Karpas-422 (cell line): ENCODE results near the gene CLEC4G. TPM values are rescaled to one million over a fixed set of nuclear protein-coding genes. Genes with fewer than 3 reads are reported as not detected.
A peak's percentile ranks its signal among the peaks of the same experiment; 100 is the strongest.

ENCODE experiments used
- DNase-seq: peaks from one replicate; pipeline ENCODE4 v3.0.0-alpha.2; 2015
- H2AFZ ChIP-seq: fragments of 200-600 bp; sonication (generic); 2 replicates; pipeline ENCODE4 v1.6.1; 2014; ENCODE audit warnings: antibody characterized with exemption, low read length, mixed read lengths
- H3K27ac ChIP-seq: fragments of 200-600 bp; sonication (generic); 2 replicates; pipeline ENCODE4 v1.5.1; 2014; ENCODE audit warnings: mild to moderate bottlenecking, low read length, moderate library complexity
- H3K27me3 ChIP-seq: fragments of 200-600 bp; sonication (generic); 2 replicates; pipeline ENCODE4 v1.6.1; 2014; ENCODE audit warnings: low read length, mixed read lengths
- H3K36me3 ChIP-seq: fragments of 200-600 bp; sonication (generic); 2 replicates; pipeline ENCODE4 v1.6.1; 2014; ENCODE audit warnings: low read length, mixed read lengths; ENCODE audit not compliant: insufficient read depth
- H3K4me1 ChIP-seq: fragments of 200-600 bp; sonication (generic); 2 replicates; pipeline ENCODE4 v1.6.1; 2014; ENCODE audit warnings: mild to moderate bottlenecking, low read length, mixed read lengths
- H3K4me2 ChIP-seq: fragments of 200-600 bp; sonication (generic); 2 replicates; pipeline ENCODE4 v1.6.1; 2014; ENCODE audit warnings: low read length, low read depth, mild to moderate bottlenecking; ENCODE audit not compliant: poor library complexity, severe bottlenecking
- H3K4me3 ChIP-seq: fragments of 200-600 bp; sonication (generic); 2 replicates; pipeline ENCODE4 v1.5.1; 2014; ENCODE audit warnings: mild to moderate bottlenecking, antibody characterized with exemption, low read length, mixed read lengths
- H3K79me2 ChIP-seq: fragments of 200-600 bp; sonication (generic); 2 replicates; pipeline ENCODE4 v1.6.1; 2014; ENCODE audit warnings: mild to moderate bottlenecking, low read length, mixed read lengths
- H3K9ac ChIP-seq: fragments of 200-600 bp; sonication (generic); 2 replicates; pipeline ENCODE4 v1.6.0; 2014; ENCODE audit warnings: low read length
- H3K9me2 ChIP-seq: fragments of 200-600 bp; sonication (generic), shearing (Covaris generic); replicated peaks from 2 replicates; pipeline ENCODE4 v1.6.0; 2014; ENCODE audit warnings: mild to moderate bottlenecking, low read length, moderate library complexity; ENCODE audit not compliant: insufficient read depth
- H3K9me3 ChIP-seq: fragments of 300-700, 200-600 bp; sonication (generic); 2 replicates; pipeline ENCODE4 v1.6.1; 2014; ENCODE audit warnings: low read length, mixed read lengths
- H4K20me1 ChIP-seq: fragments of 200-600 bp; sonication (generic); 2 replicates; pipeline ENCODE4 v1.6.1; 2014; ENCODE audit warnings: mild to moderate bottlenecking, antibody characterized with exemption, low read length, low read depth; ENCODE audit not compliant: insufficient read depth
- total RNA-seq: library from RNA; depleted of rRNA; stranded (reverse); fragments of >200 nt; shearing (Covaris generic); gene quantifications from 2 replicates; pipeline ENCODE4 v1.2.3, GENCODE V29; 2014; ENCODE audit warnings: low replicate concordance

CLEC4G gene
- total RNA-seq, 1 experiment from 2014 or later, result not detected

- H3K9ac ChIP-seq, result no peak overlapping the region
- H3K4me3 ChIP-seq, result no peak overlapping the region
- H3K27me3 ChIP-seq, result no peaks in the 10 kb centered on the region
- peaks cover under 1% of the 10 kb centered on the region for H3K4me1 ChIP-seq
- H4K20me1 ChIP-seq, result no peaks in the 10 kb centered on the region
- no peak overlapping the region for H3K27ac ChIP-seq
- H3K4me2 ChIP-seq, result no peak overlapping the region
- no peak overlapping the region for H2AFZ ChIP-seq
- no peaks in the 10 kb centered on the region for H3K9me2 ChIP-seq
- H3K79me2 ChIP-seq, result no peaks in the 10 kb centered on the region
- no peaks in the 10 kb centered on the region for H3K36me3 ChIP-seq
- no peak for DNase-seq
- H3K9me3 ChIP-seq, result no peaks in the 10 kb centered on the region
Observed at GRCh38 chr19:7706955-7707456, 24.9 kb downstream of the CLEC4G start.

GRCh38 chr19:7706188-7706954, 25.5 kb downstream of the CLEC4G start:
- Histone ChIP-seq H3K4me3 (no peak overlapping the region), H3K27ac (no peak overlapping the region), H3K9me2 (no peaks in the 10 kb centered on the region), H3K4me1 (peaks cover 3% of the 10 kb centered on the region), H3K36me3 (no peaks in the 10 kb centered on the region), H3K27me3 (no peaks in the 10 kb centered on the region), H4K20me1 (no peaks in the 10 kb centered on the region), H3K9ac (no peak overlapping the region), H3K4me2 (no peak overlapping the region), H3K9me3 (no peaks in the 10 kb centered on the region), H2AFZ (no peak overlapping the region), H3K79me2 (no peaks in the 10 kb centered on the region)
- no peak for DNase-seq

GRCh38 chr19:7705387-7706187, 26.3 kb downstream of the CLEC4G start:
- no peak overlapping the region for H3K4me2 ChIP-seq
- no peaks in the 10 kb centered on the region for H3K36me3 ChIP-seq
- H2AFZ ChIP-seq, result no peak overlapping the region
- H3K9me3 ChIP-seq, result no peaks in the 10 kb centered on the region
- H3K9ac ChIP-seq, result no peak overlapping the region
- H4K20me1 ChIP-seq, result no peaks in the 10 kb centered on the region
- DNase-seq, result no peak
- H3K9me2 ChIP-seq, result no peaks in the 10 kb centered on the region
- no peak overlapping the region for H3K4me3 ChIP-seq
- no peaks in the 10 kb centered on the region for H3K27me3 ChIP-seq
- H3K4me1 ChIP-seq, result peaks cover 3% of the 10 kb centered on the region
- no peak overlapping the region for H3K27ac ChIP-seq
- no peaks in the 10 kb centered on the region for H3K79me2 ChIP-seq

- Histone ChIP-seq H3K4me1 (peaks cover 3% of the 10 kb centered on the region), H3K27ac (no peak overlapping the region), H3K9me3 (no peaks in the 10 kb centered on the region), H3K4me3 (no peak overlapping the region), H2AFZ (no peak overlapping the region), H3K9ac (no peak overlapping the region), H3K79me2 (no peaks in the 10 kb centered on the region), H3K4me2 (no peak overlapping the region), H4K20me1 (no peaks in the 10 kb centered on the region), H3K9me2 (no peaks in the 10 kb centered on the region), H3K27me3 (no peaks in the 10 kb centered on the region), H3K36me3 (no peaks in the 10 kb centered on the region)
- no peak for DNase-seq
Observed at GRCh38 chr19:7704280-7705060, 27.4 kb downstream of the CLEC4G start.

GRCh38 chr19:7703332-7703731, 28.6 kb downstream of the CLEC4G start:
- Histone ChIP-seq H4K20me1 (no peaks in the 10 kb centered on the region), H3K4me3 (no peak overlapping the region), H3K27ac (no peak overlapping the region), H3K4me2 (no peak overlapping the region), H3K9ac (no peak overlapping the region), H2AFZ (no peak overlapping the region), H3K9me2 (no peaks in the 10 kb centered on the region), H3K36me3 (no peaks in the 10 kb centered on the region), H3K4me1 (peaks cover 3% of the 10 kb centered on the region), H3K27me3 (no peaks in the 10 kb centered on the region), H3K9me3 (no peaks in the 10 kb centered on the region), H3K79me2 (no peaks in the 10 kb centered on the region)
- DNase-seq, result no peak

- H3K27ac ChIP-seq, result no peak within 1 kb of the TSS
- DNase-seq, result peak; percentile 52
- H3K27me3 ChIP-seq, result no peaks in the 10 kb centered on the region
- no peaks in the 10 kb centered on the region for H4K20me1 ChIP-seq
- H3K36me3 ChIP-seq, result no peaks in the 10 kb centered on the region
- H3K4me1 ChIP-seq, result peaks cover 3% of the 10 kb centered on the region
- no peaks in the 10 kb centered on the region for H3K79me2 ChIP-seq
- no peak within 1 kb of the TSS for H2AFZ ChIP-seq
- no peak within 1 kb of the TSS for H3K4me2 ChIP-seq
- H3K9ac ChIP-seq, result no peak within 1 kb of the TSS
- no peaks in the 10 kb centered on the region for H3K9me2 ChIP-seq
- H3K4me3 ChIP-seq, result no peak within 1 kb of the TSS
- no peaks in the 10 kb centered on the region for H3K9me3 ChIP-seq
Observed at GRCh38 chr19:7701654-7702457, 30.1 kb downstream of the CLEC4G start, which contains the start of gene FCER2. Gene FCER2 (minus strand): TSS chr19:7702131. CDS start chr19:7699760, 2,371 bp downstream.

GRCh38 chr19:7701049-7701653, 30.8 kb downstream of the CLEC4G start:
- Histone ChIP-seq H3K79me2 (no peaks in the 10 kb centered on the region), H3K4me1 (peaks cover 3% of the 10 kb centered on the region), H3K4me3 (no peak overlapping the region), H3K27ac (no peak overlapping the region), H3K9me3 (no peaks in the 10 kb centered on the region), H3K9ac (no peak overlapping the region), H4K20me1 (no peaks in the 10 kb centered on the region), H3K27me3 (no peaks in the 10 kb centered on the region), H3K4me2 (no peak overlapping the region), H3K9me2 (no peaks in the 10 kb centered on the region), H3K36me3 (no peaks in the 10 kb centered on the region), H2AFZ (no peak overlapping the region)
- DNase-seq, result no peak
